CD4-positive, alpha-beta memory T cell (primary cell): ENCODE data around the gene ZFYVE27. TPM values are rescaled to one million over a fixed set of nuclear protein-coding genes. Genes with fewer than 3 reads are reported as not detected.

Experiments used
- CTCF ChIA-PET: fragments of 350-600 bp; sonication (Branson Sonifier 250); formaldehyde crosslinking; loops from one replicate; lab custom pipeline; 2021; ENCODE audit warnings: inconsistent platforms; ENCODE audit not compliant: partially characterized antibody; lab: Charles Lee
- POLR2A ChIA-PET: fragments of 350-600 bp; sonication (Branson Sonifier 250); formaldehyde crosslinking; loops from one replicate; lab custom pipeline; 2021; ENCODE audit not compliant: partially characterized antibody; lab: Charles Lee
- DNase-seq, 5 donors: peaks; one replicate each; pipeline versions ENCODE4 v3.0.0 to v3.0.0-alpha.2; 2020 to 2022; ENCODE audit warnings: mixed read lengths in 1 of 5
- H3K27ac ChIP-seq: one replicate; pipeline ENCODE4 v1.7.0; 2013; ENCODE audit warnings: low read depth, low read length
- H3K27me3 ChIP-seq: 2 replicates; pipeline ENCODE4 v1.7.0; 2013; ENCODE audit warnings: mild to moderate bottlenecking, low read length, moderate library complexity; ENCODE audit not compliant: insufficient read depth
- H3K36me3 ChIP-seq: 2 replicates; pipeline ENCODE4 v1.7.0; 2013; ENCODE audit warnings: mild to moderate bottlenecking, low read length, moderate library complexity; ENCODE audit not compliant: insufficient read depth
- H3K4me1 ChIP-seq: 2 replicates; pipeline ENCODE4 v1.7.0; 2013; ENCODE audit warnings: mild to moderate bottlenecking, low read length, moderate library complexity; ENCODE audit not compliant: insufficient read depth
- H3K4me3 ChIP-seq, 2 donors: one replicate each; pipeline ENCODE4 v1.7.0; 2013; ENCODE audit warnings: low read length in 2 of 2, mild to moderate bottlenecking in 1 of 2
- H3K9me3 ChIP-seq, 2 donors: one replicate each; pipeline ENCODE4 v1.7.0; 2013; ENCODE audit warnings: low read length in 2 of 2, control low read depth in 1 of 2; ENCODE audit not compliant: control insufficient read depth in 1 of 2
- H3K27ac Mint-ChIP-seq, 7 donors: one replicate each; pipeline ENCODE4 v1.8.0; 2020 to 2021; ENCODE audit warnings: mixed read lengths in 7 of 7, mild to moderate bottlenecking in 6 of 7, inconsistent platforms in 3 of 7, moderate library complexity in 3 of 7
- H3K27me3 Mint-ChIP-seq, 2 donors: one replicate each; pipeline ENCODE4 v1.8.0; 2020 to 2021; ENCODE audit warnings: mixed read lengths in 2 of 2
- H3K36me3 Mint-ChIP-seq, 2 donors: one replicate each; pipeline ENCODE4 v1.8.0; 2020 to 2021; ENCODE audit warnings: mixed read lengths in 2 of 2, inconsistent platforms in 1 of 2, mild to moderate bottlenecking in 1 of 2
- H3K4me1 Mint-ChIP-seq, 4 donors: one replicate each; pipeline ENCODE4 v1.8.0; 2020 to 2021; ENCODE audit warnings: mixed read lengths in 4 of 4, mild to moderate bottlenecking in 1 of 4
- H3K4me3 Mint-ChIP-seq, 8 donors: one replicate each; pipeline ENCODE4 v1.8.0; 2020 to 2021; ENCODE audit warnings: mixed read lengths in 8 of 8, mild to moderate bottlenecking in 7 of 8, moderate library complexity in 6 of 8, inconsistent platforms in 3 of 8
- H3K9me3 Mint-ChIP-seq, 8 donors: one replicate each; pipeline ENCODE4 v1.8.0; 2020 to 2021; ENCODE audit warnings: mixed read lengths in 8 of 8, mild to moderate bottlenecking in 5 of 8, inconsistent platforms in 3 of 8, moderate library complexity in 1 of 8
- intact Hi-C: fragments of 100-400 bp; cut with micrococcal nuclease; formaldehyde crosslinking; loops from one replicate; pipeline ENCODE4 v1.15.1; 2023
- polyA plus RNA-seq, 2 donors: library from polyadenylated mRNA; unstranded; fragments of 300-500 nt; fragmentation: Illumina TruSeq; gene quantifications; one replicate each; pipeline ENCODE4 v1.2.3, GENCODE V29; 2021
- total RNA-seq, 2 experiments: library from RNA; stranded (reverse); gene quantifications; one replicate each; pipeline ENCODE4 v1.2.3, GENCODE V29; 2021

ZFYVE27 gene
- total and polyA plus RNA-seq, 4 experiments from 2014 or later, result 26.8 to 64.5 (median 44.1) TPM

DNA sequence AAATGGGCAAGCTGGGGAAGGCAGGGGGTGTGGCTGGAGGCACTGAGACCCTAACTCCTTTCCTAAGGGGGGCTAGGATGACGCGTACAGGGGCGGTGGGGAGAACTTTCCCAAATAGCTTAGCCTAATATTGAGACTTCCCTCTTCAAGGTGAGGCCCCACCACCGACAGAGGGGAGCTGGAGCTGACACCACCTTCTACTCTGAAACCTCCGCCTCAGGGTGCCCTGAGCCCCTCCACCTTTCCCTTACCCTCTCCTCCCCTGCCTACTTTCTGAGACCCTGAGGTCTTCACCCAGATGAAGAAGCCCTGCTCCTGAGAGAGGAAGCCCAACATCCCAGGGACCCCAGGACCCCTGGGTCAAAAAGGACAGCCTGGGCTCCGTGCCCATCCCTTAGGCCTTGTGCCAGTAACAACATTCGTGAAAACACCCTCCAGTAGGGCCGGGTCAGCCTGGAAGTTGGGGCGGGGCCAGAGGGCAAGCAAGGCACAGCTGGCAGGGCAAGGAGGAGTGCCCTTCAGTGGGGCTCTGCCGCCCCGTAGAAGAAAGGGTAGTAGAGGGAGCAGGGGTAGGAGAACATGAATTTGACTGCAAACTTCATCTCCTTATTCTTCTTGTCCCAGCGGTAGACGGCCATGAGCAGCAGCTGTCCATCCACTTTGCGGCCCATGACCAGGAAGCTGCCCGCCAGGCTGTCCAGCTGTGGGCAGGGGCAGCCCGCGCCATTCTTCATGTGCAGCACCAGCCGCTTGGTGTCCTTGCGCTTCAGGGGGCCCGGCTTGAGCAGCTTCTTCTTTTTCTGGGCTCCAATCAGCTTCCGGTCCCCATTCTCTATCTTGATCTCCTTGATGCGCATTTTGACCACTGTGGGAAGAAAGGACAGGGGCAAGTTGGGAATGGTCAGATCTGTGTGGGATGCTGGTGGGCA lies 30.3 kb downstream of the ZFYVE27 start:
- Mint-ChIP-seq H3K4me1 (peaks cover 2 to 18% (median 9%) of the 10 kb centered on the region in 4 donors), H3K9me3 (no peaks in the 10 kb centered on the region), H3K27ac (no peak overlapping the region), H3K27me3 (peaks cover 19 to 26% of the 10 kb centered on the region in 2 donors), H3K4me3 (no peak overlapping the region), H3K36me3 (peaks cover 6 to 13% of the 10 kb centered on the region in 2 donors)
- Histone ChIP-seq H3K4me1 (peaks cover 6% of the 10 kb centered on the region), H3K4me3 (no peak overlapping the region), H3K9me3 (no peaks in the 10 kb centered on the region), H3K27ac (no peak overlapping the region), H3K27me3 (peaks cover 9% of the 10 kb centered on the region), H3K36me3 (peaks cover 3% of the 10 kb centered on the region)
- intact Hi-C loops, result no loop called here
- no peak for DNase-seq
- POLR2A ChIA-PET, result no interaction called here
- CTCF ChIA-PET, result interaction anchor here (1.2 to 2.8 kb wide), 2 partner anchors 24 to 101 kb away, joined by 3 to 12 read pairs; no protein-coding TSS in a partner anchor

DNA sequence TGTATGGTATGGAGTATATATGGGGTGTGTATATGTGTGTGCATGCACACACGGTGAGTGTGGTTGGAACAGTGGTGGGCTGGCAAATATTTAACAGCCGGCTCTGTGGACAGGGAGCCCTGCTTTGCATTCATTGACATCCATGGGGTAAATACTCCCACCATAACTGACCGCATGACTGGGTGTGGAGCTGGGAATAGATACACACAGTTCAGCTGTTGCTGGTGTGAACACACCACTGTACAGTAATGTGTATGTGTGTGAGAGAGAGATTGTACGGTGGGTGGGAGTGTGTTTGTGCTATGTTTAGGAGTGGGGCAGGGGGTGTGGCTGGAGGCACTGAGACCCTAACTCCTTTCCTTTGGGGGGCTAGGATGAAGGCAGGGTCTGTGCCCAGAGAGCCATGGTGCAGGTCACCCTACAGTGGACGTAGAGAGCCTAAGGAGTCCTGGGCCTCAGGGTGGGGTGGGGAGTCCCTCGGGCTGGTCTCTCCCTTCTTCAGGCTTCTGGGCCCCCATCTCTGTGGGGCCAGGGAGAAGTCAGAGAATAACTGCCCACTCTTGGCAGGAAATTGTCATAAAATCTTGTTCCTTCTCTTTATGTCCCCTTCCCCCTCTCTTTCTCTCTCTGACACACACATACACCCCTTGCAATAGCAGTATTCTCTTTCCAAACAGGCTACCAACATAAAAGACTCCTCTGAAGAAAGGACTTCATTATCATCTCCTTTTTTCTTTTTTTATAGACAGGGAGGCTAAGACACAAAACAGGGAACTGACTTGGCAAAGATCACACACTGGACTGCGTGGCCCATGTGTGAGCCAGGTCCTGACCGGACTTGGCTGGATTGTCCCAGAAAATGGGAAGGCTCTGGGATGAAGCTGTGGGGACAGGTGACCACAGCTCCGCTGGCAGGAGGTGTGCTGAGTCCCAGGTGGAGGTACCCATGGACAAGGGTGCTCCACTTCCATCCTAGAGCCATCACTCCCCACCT lies 31.7 kb downstream of the ZFYVE27 start:
- no peak for DNase-seq

DNA sequence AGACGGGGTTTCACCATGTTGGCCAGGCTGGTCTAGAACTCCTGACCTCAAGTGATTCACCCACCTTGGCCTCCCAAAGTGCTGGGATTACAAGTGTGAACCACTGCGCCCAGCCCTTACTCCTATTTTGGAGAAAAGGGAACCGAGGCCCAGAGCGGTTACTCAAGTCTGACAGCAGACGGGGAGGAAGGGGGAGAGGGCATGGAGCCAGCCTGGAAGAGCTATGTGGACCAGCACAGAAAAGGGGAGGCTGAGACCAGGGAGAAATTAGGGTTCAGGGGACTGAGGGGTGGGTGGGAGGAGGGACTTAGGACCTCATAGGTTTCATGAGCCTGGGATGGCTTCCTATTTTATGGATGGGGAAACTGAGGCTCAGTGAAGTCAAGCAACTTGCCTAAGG lies 33.3 kb downstream of the ZFYVE27 start:
- Histone ChIP-seq H3K36me3 (no peaks in the 10 kb centered on the region), H3K27me3 (peaks cover 9% of the 10 kb centered on the region), H3K4me3 (no peak overlapping the region), H3K27ac (no peak overlapping the region), H3K9me3 (no peaks in the 10 kb centered on the region), H3K4me1 (peaks cover 6% of the 10 kb centered on the region)
- intact Hi-C loops, result no loop called here
- H3K36me3 Mint-ChIP-seq, result peaks cover 3 to 7% of the 10 kb centered on the region in 2 donors
- H3K4me1 Mint-ChIP-seq, result peaks cover 2 to 20% (median 12%) of the 10 kb centered on the region in 4 donors
- POLR2A ChIA-PET, result no interaction called here
- no peak for DNase-seq
- CTCF ChIA-PET, result no interaction called here
- H3K27ac Mint-ChIP-seq, result no peak overlapping the region
- peaks cover 26 to 32% of the 10 kb centered on the region in 2 donors for H3K27me3 Mint-ChIP-seq
- peak overlapping the region in 2 of 8 donors; percentile 51 to 52 for H3K4me3 Mint-ChIP-seq
- H3K9me3 Mint-ChIP-seq, result no peaks in the 10 kb centered on the region

More for the DNA sequence above, 31.7 kb downstream of the ZFYVE27 start:
- H3K27me3 ChIP-seq, result peaks cover 9% of the 10 kb centered on the region
- Mint-ChIP-seq H3K36me3 (peaks cover 3 to 13% of the 10 kb centered on the region in 2 donors), H3K4me3 (no peak overlapping the region), H3K27ac (no peak overlapping the region), H3K9me3 (no peaks in the 10 kb centered on the region), H3K4me1 (peaks cover 2 to 20% (median 12%) of the 10 kb centered on the region in 4 donors), H3K27me3 (peaks cover 26 to 32% of the 10 kb centered on the region in 2 donors)
- no peaks in the 10 kb centered on the region for H3K9me3 ChIP-seq
- POLR2A ChIA-PET, result no interaction called here
- H3K4me1 ChIP-seq, result peaks cover 6% of the 10 kb centered on the region
- H3K4me3 ChIP-seq, result no peak overlapping the region
- CTCF ChIA-PET, result interaction anchor here (2.8 kb wide), 1 partner anchor 22 kb away, joined by 12 read pairs; no protein-coding TSS in a partner anchor
- intact Hi-C loops, result no loop called here
- H3K27ac ChIP-seq, result no peak overlapping the region
- H3K36me3 ChIP-seq, result no peaks in the 10 kb centered on the region

DNA sequence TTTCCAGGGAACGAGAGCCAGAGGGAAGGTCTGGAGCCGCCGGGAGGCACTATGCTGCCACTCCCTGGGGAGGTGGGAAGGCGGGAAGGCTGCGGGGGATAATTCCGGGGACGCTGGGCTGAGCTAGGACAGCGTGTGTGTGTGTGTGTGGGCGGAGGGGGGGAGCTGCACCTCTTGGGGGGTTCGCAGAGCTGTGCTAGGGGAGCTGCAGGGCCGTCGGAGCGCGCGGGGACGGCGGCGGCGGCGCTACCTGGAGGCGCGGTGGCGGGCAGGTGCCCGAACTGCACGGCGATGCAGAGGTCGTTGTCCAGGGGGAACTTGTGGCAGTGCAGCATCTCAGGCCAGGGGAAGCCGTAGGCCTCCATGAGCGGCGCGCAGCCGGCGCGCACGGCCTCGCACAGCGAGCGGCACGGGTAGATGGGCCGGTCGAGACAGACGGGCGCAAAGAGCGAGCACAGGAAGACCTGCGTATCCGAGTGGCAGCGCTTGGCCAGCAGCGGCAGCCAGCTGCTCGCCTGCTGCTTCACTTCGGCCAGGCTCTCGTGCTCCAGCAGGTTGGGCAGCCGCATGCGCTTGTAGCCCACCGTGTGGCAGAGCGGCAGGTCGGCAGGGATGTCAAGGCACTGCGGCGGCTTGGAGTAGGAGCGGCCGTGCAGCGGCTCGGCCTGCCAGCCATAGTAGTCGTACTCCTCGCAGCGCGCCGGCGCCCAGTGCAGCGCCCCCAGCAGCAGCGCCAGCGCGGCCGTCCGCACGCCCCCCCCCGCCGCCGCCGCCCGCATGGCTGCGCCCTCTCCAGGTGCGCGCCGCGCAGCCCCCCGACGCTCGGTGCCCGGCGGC lies 34.3 kb downstream of the ZFYVE27 start:
- no peaks in the 10 kb centered on the region for H3K9me3 Mint-ChIP-seq
- peak overlapping the region in 7 of 8 donors; percentile 35 to 76 (median 57) for H3K4me3 Mint-ChIP-seq
- H3K36me3 ChIP-seq, result no peaks in the 10 kb centered on the region
- no peaks in the 10 kb centered on the region for H3K9me3 ChIP-seq
- H3K27ac Mint-ChIP-seq, result no peak overlapping the region
- peaks cover 6% of the 10 kb centered on the region for H3K4me1 ChIP-seq
- ChIA-PET POLR2A (no interaction called here), CTCF (no interaction called here)
- intact Hi-C loops, result no loop called here
- H3K27ac ChIP-seq, result no peak overlapping the region
- H3K27me3 ChIP-seq, result peaks cover 9% of the 10 kb centered on the region
- peaks cover 26 to 32% of the 10 kb centered on the region in 2 donors for H3K27me3 Mint-ChIP-seq
- peaks cover 2 to 20% (median 12%) of the 10 kb centered on the region in 4 donors for H3K4me1 Mint-ChIP-seq
- no peak overlapping the region for H3K4me3 ChIP-seq
- H3K36me3 Mint-ChIP-seq, result peaks cover 1 to 2% of the 10 kb centered on the region in 2 donors
- no peak for DNase-seq

DNA sequence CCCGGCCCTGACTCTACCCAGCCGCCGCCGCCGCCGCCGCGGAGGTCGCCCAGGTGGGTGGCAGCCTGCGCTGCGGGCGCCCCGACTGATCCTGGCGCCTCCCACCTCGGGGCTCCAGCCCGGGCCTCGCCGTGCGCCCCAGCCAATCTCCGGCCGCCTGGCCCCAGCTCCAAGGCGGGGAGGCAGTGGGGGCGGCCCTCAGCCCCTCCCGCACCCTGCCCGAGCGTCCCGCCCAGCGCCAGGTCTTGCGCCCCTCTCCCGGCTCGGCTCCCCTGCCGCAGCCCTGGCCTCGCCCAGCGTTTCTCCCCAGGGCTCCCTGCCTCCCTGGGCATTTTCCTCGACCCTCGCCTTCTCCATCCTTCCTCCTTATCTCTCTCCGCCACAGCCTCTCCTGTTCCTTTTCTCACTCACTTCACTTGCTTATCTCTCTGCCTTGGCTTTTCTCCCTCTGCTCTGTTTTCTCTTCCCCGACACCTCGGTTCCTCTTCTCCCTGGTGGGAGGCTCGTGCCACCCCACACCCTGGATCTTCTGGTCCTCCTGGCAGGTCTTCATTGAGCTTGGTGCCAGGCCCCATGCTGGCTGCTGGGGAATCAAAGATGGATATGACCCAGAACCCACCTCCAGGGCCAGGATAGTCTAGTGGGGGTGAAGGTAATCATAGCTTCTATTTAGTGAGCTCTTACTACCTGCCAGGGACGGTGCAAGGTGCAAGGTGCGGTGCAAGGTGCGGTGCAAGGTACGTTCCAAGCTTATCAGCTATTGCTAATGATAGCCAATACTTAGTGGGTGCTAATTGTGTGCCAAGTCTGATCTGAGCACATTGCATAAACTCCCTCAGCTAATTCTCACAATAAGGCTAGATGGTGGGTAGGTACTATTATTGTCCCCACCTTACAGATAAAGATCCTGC lies 35.2 kb downstream of the ZFYVE27 start, which contains the start of gene SFRP5:
Gene SFRP5, minus strand, starts transcription at position 87 of the 911 bp plus-strand sequence. CDS start 166 bp downstream, outside the sequence.
- Histone ChIP-seq H3K36me3 (no peaks in the 10 kb centered on the region), H3K27me3 (peaks cover 9% of the 10 kb centered on the region), H3K4me1 (peaks cover 6% of the 10 kb centered on the region), H3K27ac (no peak within 1 kb of the TSS), H3K9me3 (no peaks in the 10 kb centered on the region), H3K4me3 (no peak within 1 kb of the TSS)
- intact Hi-C loops, result no loop called here
- peaks cover 26 to 32% of the 10 kb centered on the region in 2 donors for H3K27me3 Mint-ChIP-seq
- peak within 1 kb of the TSS in 1 of 7 donors; percentile 79 for H3K27ac Mint-ChIP-seq
- H3K9me3 Mint-ChIP-seq, result no peaks in the 10 kb centered on the region
- H3K4me3 Mint-ChIP-seq, result peak within 1 kb of the TSS; percentile 40 to 86 (median 72)
- no peak for DNase-seq
- peaks cover 0 to 1% of the 10 kb centered on the region in 2 donors for H3K36me3 Mint-ChIP-seq
- ChIA-PET POLR2A (interaction anchor here (0.7 kb wide), 1 partner anchor 23 kb away, joined by 3 read pairs; no protein-coding TSS in a partner anchor), CTCF (interaction anchor here (0.8 to 1.0 kb wide), 2 partner anchors 9 to 20 kb away, joined by 3 read pairs; no protein-coding TSS in a partner anchor)
- peaks cover 2 to 20% (median 12%) of the 10 kb centered on the region in 4 donors for H3K4me1 Mint-ChIP-seq
